Fibroblast of lung (primary cell): ENCODE data around the gene ZNF853. TPM values are rescaled to one million over a fixed set of nuclear protein-coding genes. Genes with fewer than 3 reads are reported as not detected.
"Not testable (repeated sequence)": the region's sequence is repeated elsewhere in the genome, so short reads cannot be mapped to it uniquely, and the experiment has no call there.

ENCODE experiments used
- DNase-seq, 2 donors: peaks; one replicate each; pipeline versions ENCODE4 v3.0.0 to v3.0.0-alpha.2; 2010; ENCODE audit warnings: low read depth in 2 of 2
- H2AFZ ChIP-seq: 2 replicates; pipeline ENCODE4 v1.5.1; 2012; ENCODE audit warnings: low read length, control low read depth, inconsistent platforms
- H3K27ac ChIP-seq: 2 replicates; pipeline ENCODE4 v1.5.1; 2011; ENCODE audit warnings: low read length, control low read depth; ENCODE audit not compliant: insufficient read depth
- H3K27me3 ChIP-seq: 2 replicates; pipeline ENCODE4 v1.5.1; 2011; ENCODE audit warnings: mild to moderate bottlenecking, low read length; ENCODE audit not compliant: control insufficient read depth, insufficient read depth
- H3K36me3 ChIP-seq: 2 replicates; pipeline ENCODE4 v1.5.1; 2011; ENCODE audit warnings: low read length; ENCODE audit not compliant: control insufficient read depth, insufficient read depth
- H3K4me1 ChIP-seq: 2 replicates; pipeline ENCODE4 v1.5.1; 2011; ENCODE audit warnings: low read length; ENCODE audit not compliant: control insufficient read depth, insufficient read depth; ENCODE audit errors: extremely low read depth
- H3K4me2 ChIP-seq: 2 replicates; pipeline ENCODE4 v1.5.1; 2011; ENCODE audit warnings: low read length, control low read depth; ENCODE audit not compliant: insufficient read depth; ENCODE audit errors: extremely low read depth
- H3K4me3 ChIP-seq, 4 experiments: fragments of 200-600 bp in 1 of 4; sonication (generic) in 1 of 4; replicated peaks in 1 of 4; 2 replicates each; pipeline ENCODE4 v1.5.1; 2011 to 2016; ENCODE audit warnings: low read length in 4 of 4, low read depth in 3 of 4, mild to moderate bottlenecking in 3 of 4, control low read depth in 2 of 4, inconsistent platforms in 1 of 4, mixed read lengths in 1 of 4; ENCODE audit not compliant: insufficient read depth in 1 of 4; ENCODE audit errors: control extremely low read depth in 1 of 4
- H3K79me2 ChIP-seq: 2 replicates; pipeline ENCODE4 v1.5.1; 2012; ENCODE audit warnings: mild to moderate bottlenecking, low read length, inconsistent platforms; ENCODE audit not compliant: control insufficient read depth, insufficient read depth
- H3K9ac ChIP-seq: 2 replicates; pipeline ENCODE4 v1.5.1; 2011; ENCODE audit warnings: mild to moderate bottlenecking, low read length, control low read depth; ENCODE audit not compliant: insufficient read depth
- H3K9me3 ChIP-seq: 2 replicates; pipeline ENCODE4 v1.5.1; 2012; ENCODE audit warnings: low read depth, low read length; ENCODE audit not compliant: control insufficient read depth, insufficient read depth
- H4K20me1 ChIP-seq: 2 replicates; pipeline ENCODE4 v1.5.1; 2011; ENCODE audit warnings: low read length; ENCODE audit not compliant: control insufficient read depth, insufficient read depth; ENCODE audit errors: extremely low read depth
- EZH2 ChIP-seq: IDR thresholded peaks from 2 replicates; pipeline ENCODE4 v1.5.1; 2012; ENCODE audit warnings: low read length, control low read depth, mild to moderate bottlenecking; ENCODE audit errors: missing control alignments
- polyA plus RNA-seq, 2 donors: library from polyadenylated mRNA; depleted of rRNA in 1 of 2; stranded (reverse) in 1 of 2; unstranded in 1 of 2; fragments of >200 nt; gene quantifications; 2 replicates each; pipeline ENCODE4 v1.2.1, GENCODE V29; 2011 to 2012; ENCODE audit warnings: missing spikeins in 1 of 2
- total RNA-seq: library from RNA; depleted of rRNA; stranded (reverse); fragments of >200 nt; gene quantifications from 2 replicates; pipeline ENCODE4 v1.2.1, GENCODE V29; 2014
- TF ChIP-seq, protein P1 (sequence below), 2 donors: IDR thresholded peaks in 1 of 2; conservative IDR thresholded peaks in 1 of 2; 1 replicate in 1 of 2; 2 replicates in 1 of 2; pipeline ENCODE4 v1.5.1; 2011 to 2012; ENCODE audit warnings: low read length in 2 of 2, control low read depth in 1 of 2, inconsistent platforms in 1 of 2, low read depth in 1 of 2, mild to moderate bottlenecking in 1 of 2

ZNF853 gene
- total and polyA plus RNA-seq, 2 donors (not counting 1 experiment from before 2014, with no cell fraction given) = 0.05 to 0.66 TPM

DNA sequence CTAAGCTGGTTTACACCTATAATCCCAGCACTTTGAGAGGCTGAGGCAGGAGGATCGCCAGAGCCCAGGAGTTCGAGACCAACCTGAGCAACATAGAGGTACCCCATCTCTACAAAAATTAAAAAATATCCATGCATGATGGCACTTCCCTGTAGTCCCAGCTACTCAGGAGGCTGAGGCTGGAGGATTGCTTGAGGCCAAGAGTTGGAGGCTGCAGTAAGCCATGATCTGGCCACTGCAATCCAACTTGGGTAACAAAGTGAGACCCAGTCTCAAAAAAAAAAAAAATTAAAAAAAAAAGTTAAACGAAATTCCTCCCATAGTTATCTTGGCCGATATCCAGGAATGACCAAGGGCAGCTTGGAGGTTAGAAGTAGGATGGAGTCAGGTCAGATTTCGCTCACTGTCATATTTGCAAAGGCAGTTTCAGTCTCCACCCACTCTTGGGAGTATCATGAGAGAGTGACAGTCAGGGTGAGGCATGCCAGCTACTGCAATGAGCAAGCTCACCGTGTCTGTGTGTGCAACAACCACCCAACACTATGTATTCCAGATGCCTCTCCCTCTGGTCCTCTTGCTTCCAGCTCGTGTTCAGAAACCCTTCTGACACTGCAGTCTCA lies 44.1 kb upstream of the ZNF853 start:
- no peak for DNase-seq
- H3K4me1 ChIP-seq = no peaks in the 10 kb centered on the region
- no peaks in the 10 kb centered on the region for H3K36me3 ChIP-seq
- no peak overlapping the region for H3K4me3 ChIP-seq
- TF ChIP-seq, protein P1, sequence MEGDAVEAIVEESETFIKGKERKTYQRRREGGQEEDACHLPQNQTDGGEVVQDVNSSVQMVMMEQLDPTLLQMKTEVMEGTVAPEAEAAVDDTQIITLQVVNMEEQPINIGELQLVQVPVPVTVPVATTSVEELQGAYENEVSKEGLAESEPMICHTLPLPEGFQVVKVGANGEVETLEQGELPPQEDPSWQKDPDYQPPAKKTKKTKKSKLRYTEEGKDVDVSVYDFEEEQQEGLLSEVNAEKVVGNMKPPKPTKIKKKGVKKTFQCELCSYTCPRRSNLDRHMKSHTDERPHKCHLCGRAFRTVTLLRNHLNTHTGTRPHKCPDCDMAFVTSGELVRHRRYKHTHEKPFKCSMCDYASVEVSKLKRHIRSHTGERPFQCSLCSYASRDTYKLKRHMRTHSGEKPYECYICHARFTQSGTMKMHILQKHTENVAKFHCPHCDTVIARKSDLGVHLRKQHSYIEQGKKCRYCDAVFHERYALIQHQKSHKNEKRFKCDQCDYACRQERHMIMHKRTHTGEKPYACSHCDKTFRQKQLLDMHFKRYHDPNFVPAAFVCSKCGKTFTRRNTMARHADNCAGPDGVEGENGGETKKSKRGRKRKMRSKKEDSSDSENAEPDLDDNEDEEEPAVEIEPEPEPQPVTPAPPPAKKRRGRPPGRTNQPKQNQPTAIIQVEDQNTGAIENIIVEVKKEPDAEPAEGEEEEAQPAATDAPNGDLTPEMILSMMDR (conservative IDR thresholded peaks at IDR 0.05 in 1 of 2, IDR thresholded peaks at IDR 0.05 in 1 of 2; ENCODE audit: low read depth in 1 of 2, low read length in 2 of 2) = no peak
- TF ChIP-seq EZH2 = no peak
- no peak overlapping the region for H3K4me2 ChIP-seq
- no peaks in the 10 kb centered on the region for H3K9me3 ChIP-seq
- no peaks in the 10 kb centered on the region for H4K20me1 ChIP-seq
- no peak overlapping the region for H3K27ac ChIP-seq
- no peaks in the 10 kb centered on the region for H3K79me2 ChIP-seq
- H2AFZ ChIP-seq = no peak overlapping the region
- H3K9ac ChIP-seq = no peak overlapping the region
- no peaks in the 10 kb centered on the region for H3K27me3 ChIP-seq

GRCh38 chr7:6575281-6576023 lies 40.0 kb upstream of the ZNF853 start:
- Histone ChIP-seq H3K27ac (no peak overlapping the region), H3K9me3 (no peaks in the 10 kb centered on the region), H3K27me3 (no peaks in the 10 kb centered on the region), H3K79me2 (no peaks in the 10 kb centered on the region), H2AFZ (no peak overlapping the region), H3K4me1 (no peaks in the 10 kb centered on the region), H3K36me3 (no peaks in the 10 kb centered on the region), H3K4me3 (no peak overlapping the region), H4K20me1 (no peaks in the 10 kb centered on the region), H3K9ac (no peak overlapping the region), H3K4me2 (no peak overlapping the region)
- TF ChIP-seq EZH2 = no peak
- TF ChIP-seq, protein P1 (conservative IDR thresholded peaks at IDR 0.05 in 1 of 2, IDR thresholded peaks at IDR 0.05 in 1 of 2; ENCODE audit: low read depth in 1 of 2, low read length in 2 of 2) = no peak
- DNase-seq = no peak

GRCh38 chr7:6576024-6576866 lies 39.2 kb upstream of the ZNF853 start:
- DNase-seq = no peak
- Histone ChIP-seq H3K4me2 (peak overlapping the region; percentile 30), H3K9me3 (no peaks in the 10 kb centered on the region), H3K36me3 (no peaks in the 10 kb centered on the region), H2AFZ (no peak overlapping the region), H3K9ac (no peak overlapping the region), H3K27ac (no peak overlapping the region), H4K20me1 (no peaks in the 10 kb centered on the region), H3K4me1 (no peaks in the 10 kb centered on the region), H3K4me3 (peak overlapping the region in 2 of 4 experiments; percentile 69 to 79), H3K27me3 (no peaks in the 10 kb centered on the region), H3K79me2 (no peaks in the 10 kb centered on the region)
- TF ChIP-seq, protein P1 (conservative IDR thresholded peaks at IDR 0.05 in 1 of 2, IDR thresholded peaks at IDR 0.05 in 1 of 2; ENCODE audit: low read depth in 1 of 2, low read length in 2 of 2) = no peak
- TF ChIP-seq EZH2 = no peak

DNA sequence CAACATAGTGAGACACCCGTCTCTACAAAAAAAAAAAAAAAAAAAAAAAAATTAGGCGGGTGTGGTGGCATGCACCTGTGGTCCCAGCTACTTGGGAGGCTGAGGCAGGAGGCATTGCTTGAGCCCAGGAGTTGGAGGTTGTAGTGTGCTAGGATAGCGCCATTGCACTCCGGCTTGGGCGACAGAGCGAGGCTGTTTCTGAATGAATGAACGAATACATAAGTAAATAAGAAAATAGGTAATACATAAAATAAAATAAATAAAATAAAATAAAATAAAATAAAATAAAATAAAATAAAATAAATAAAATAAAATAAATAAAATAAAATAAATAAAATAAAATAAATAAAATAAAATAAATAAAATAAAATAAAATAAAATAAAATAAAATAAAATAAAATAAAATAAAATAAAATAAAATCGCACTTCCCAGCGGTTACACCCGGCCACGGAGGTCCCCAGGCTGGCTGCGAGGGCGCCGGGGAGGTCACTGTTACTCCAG lies 38.5 kb upstream of the ZNF853 start:
- not testable (repeated sequence) for H3K36me3 ChIP-seq
- H3K4me2 ChIP-seq = peak overlapping the region; percentile 34
- H3K27ac ChIP-seq = peak overlapping the region; percentile 93

More for the DNA sequence above, 38.5 kb upstream of the ZNF853 start:
- DNase-seq = peak in 1 of 2 donors; percentile 19
- H3K79me2 ChIP-seq, H3K4me1 ChIP-seq, H3K27me3 ChIP-seq, H3K9me3 ChIP-seq, H4K20me1 ChIP-seq, H2AFZ ChIP-seq: not testable (repeated sequence)
- Histone ChIP-seq H3K4me3 (peak overlapping the region; percentile 70 to 87 (median 80)), H3K9ac (peak overlapping the region; percentile 90)
